Measurements from ENCODE around the gene FAM209A. TPM values are rescaled to one million over a fixed set of nuclear protein-coding genes. Genes with fewer than 3 reads are reported as not detected.
A peak's percentile ranks its signal among the peaks of the same experiment; 100 is the strongest.
"Not testable (repeated sequence)": the region's sequence is repeated elsewhere in the genome, so short reads cannot be mapped to it uniquely, and the experiment has no call there.

FAM209A gene, protein sequence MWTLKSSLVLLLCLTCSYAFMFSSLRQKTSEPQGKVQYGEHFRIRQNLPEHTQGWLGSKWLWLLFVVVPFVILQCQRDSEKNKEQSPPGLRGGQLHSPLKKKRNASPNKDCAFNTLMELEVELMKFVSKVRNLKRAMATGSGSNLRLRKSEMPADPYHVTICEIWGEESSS
- under 1 TPM; 0.20 to 0.31 TPM for polyA plus RNA-seq

DNA sequence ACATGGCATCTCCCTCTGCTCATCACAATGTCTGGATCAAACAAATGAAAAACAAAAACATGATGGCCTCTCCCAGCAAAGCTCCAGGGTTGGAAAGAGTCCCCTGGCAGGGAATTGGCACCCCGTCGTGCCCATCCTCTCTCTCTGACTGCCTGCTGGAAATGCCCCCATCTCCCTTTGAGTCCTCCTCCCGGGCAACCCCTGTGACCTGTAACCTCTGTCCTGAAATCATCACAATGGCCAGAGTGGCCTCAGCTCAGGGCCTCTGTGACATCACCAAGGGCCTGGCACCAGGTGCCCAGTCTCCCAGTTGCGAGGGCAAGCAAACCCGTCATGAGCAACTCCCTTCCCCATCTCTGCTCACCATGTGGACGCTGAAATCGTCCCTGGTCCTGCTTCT, at the start of gene FAM209A:
Gene FAM209A (plus strand): TSS at position 301 of the 400 bp plus-strand sequence. CDS start 65 bp downstream, at position 366.
- H3K27ac ChIP-seq (ENCODE audit: low read depth in 2 of 2, low read length in 1 of 2); H3K27me3 ChIP-seq (ENCODE audit: control insufficient read depth in 1 of 2, insufficient read depth in 2 of 2, low read length in 2 of 2); H3K4me1 ChIP-seq (ENCODE audit: control insufficient read depth in 2 of 2, insufficient read depth in 2 of 2, low read length in 1 of 2); H3K4me3 ChIP-seq (ENCODE audit: low read depth in 1 of 2, low read length in 2 of 2); H3K36me3 ChIP-seq (ENCODE audit: control insufficient read depth in 2 of 2, insufficient read depth in 2 of 2, low read length in 1 of 2); H3K9me3 ChIP-seq (ENCODE audit: control insufficient read depth in 2 of 2, insufficient read depth in 1 of 2, low read depth in 1 of 2, low read length in 1 of 2): not testable (repeated sequence)
- 83 to 88% methylated on average over 6 to 7 of the region's 7 CpGs for WGBS, 2 donors

DNA sequence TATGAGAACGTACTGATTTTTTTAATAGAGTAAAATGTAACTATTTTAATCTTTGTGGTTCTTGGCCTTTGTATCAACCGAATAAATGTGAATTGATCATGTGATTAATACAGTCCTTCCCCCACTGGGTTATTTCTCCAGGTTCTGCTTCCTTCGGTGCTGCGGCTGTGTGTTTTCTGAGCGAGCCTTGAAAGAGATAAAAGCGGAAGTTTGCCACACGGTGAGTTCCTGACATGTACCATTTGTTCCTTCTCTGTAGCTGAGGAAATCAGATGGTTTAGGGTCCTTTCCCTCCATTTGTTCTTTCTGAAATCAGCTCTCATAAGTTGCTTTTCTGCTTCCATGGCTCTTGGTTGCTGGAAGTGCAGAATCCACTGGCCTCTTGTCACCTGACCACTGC, 40.6 kb upstream of the FAM209A start:
- Histone ChIP-seq H3K4me3 (ENCODE audit: low read depth in 1 of 2, low read length in 2 of 2) (no peak overlapping the region), H3K9me3 (ENCODE audit: control insufficient read depth in 2 of 2, insufficient read depth in 1 of 2, low read depth in 1 of 2, low read length in 1 of 2) (no peaks in the 10 kb centered on the region), H3K27me3 (ENCODE audit: control insufficient read depth in 1 of 2, insufficient read depth in 2 of 2, low read length in 2 of 2) (no peaks in the 10 kb centered on the region), H3K36me3 (ENCODE audit: control insufficient read depth in 2 of 2, insufficient read depth in 2 of 2, low read length in 1 of 2) (peaks cover 17 to 22% of the 10 kb centered on the region in 2 donors), H3K27ac (ENCODE audit: low read depth in 2 of 2, low read length in 1 of 2) (peak overlapping the region in 1 of 2 donors; percentile 35), H3K4me1 (ENCODE audit: control insufficient read depth in 2 of 2, insufficient read depth in 2 of 2, low read length in 1 of 2) (no peaks in the 10 kb centered on the region)
- 77 to 82% methylated on average over 7 of the region's 7 CpGs for WGBS, 2 donors

DNA sequence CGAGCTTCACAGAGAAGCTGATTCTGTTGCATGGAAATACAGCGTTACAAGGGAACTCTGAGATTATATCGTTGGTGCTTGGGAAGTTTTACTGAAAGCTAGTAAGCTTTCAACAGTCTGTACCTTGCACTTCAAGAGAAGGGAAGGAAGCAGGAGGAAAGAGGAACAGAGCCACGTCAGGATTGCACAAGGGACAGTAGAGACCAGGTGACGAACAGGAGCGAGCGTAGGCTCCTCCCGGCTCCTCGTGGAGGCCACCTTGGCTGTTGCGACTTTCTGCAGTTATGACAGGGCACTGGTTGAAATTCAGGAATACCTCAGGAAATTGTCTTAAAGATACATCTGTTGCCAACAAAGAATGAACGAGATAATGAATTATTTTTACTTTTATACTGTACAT, 37.3 kb upstream of the FAM209A start:
- WGBS, 2 donors = 81 to 86% methylated on average over 11 of the region's 11 CpGs
- H3K9me3 ChIP-seq (ENCODE audit: control insufficient read depth in 2 of 2, insufficient read depth in 1 of 2, low read depth in 1 of 2, low read length in 1 of 2) = no peaks in the 10 kb centered on the region
- peaks cover 12 to 26% of the 10 kb centered on the region in 2 donors for H3K36me3 ChIP-seq (ENCODE audit: control insufficient read depth in 2 of 2, insufficient read depth in 2 of 2, low read length in 1 of 2)
- no peak overlapping the region for H3K4me3 ChIP-seq (ENCODE audit: low read depth in 1 of 2, low read length in 2 of 2)
- H3K27me3 ChIP-seq (ENCODE audit: control insufficient read depth in 1 of 2, insufficient read depth in 2 of 2, low read length in 2 of 2) = no peaks in the 10 kb centered on the region
- H3K27ac ChIP-seq (ENCODE audit: low read depth in 2 of 2, low read length in 1 of 2) = no peak overlapping the region
- no peaks in the 10 kb centered on the region for H3K4me1 ChIP-seq (ENCODE audit: control insufficient read depth in 2 of 2, insufficient read depth in 2 of 2, low read length in 1 of 2)

DNA sequence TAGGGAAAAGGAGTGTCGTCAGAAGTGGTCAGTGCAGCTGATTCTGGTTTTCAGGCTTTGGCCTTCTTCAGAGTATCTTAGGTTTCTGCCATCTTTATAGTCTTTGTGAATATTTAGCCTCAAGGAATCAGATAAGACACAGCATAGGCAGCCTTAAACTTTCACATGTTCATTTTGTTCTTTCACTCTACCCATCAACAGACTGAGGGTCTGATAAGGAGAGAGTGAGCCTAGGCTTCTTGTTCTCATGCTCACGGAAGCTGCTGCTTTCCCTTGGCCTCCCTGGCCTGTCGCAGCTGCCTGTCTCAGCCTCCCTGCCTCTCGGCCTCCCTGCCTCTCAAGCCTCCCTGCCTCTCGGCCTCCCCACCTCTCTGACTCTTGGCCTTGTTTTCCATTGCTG, 36.0 kb upstream of the FAM209A start:
- Histone ChIP-seq H3K36me3 (ENCODE audit: control insufficient read depth in 2 of 2, insufficient read depth in 2 of 2, low read length in 1 of 2) (peaks cover 12 to 26% of the 10 kb centered on the region in 2 donors), H3K27ac (ENCODE audit: low read depth in 2 of 2, low read length in 1 of 2) (no peak overlapping the region), H3K27me3 (ENCODE audit: control insufficient read depth in 1 of 2, insufficient read depth in 2 of 2, low read length in 2 of 2) (no peaks in the 10 kb centered on the region), H3K4me3 (ENCODE audit: low read depth in 1 of 2, low read length in 2 of 2) (no peak overlapping the region), H3K4me1 (ENCODE audit: control insufficient read depth in 2 of 2, insufficient read depth in 2 of 2, low read length in 1 of 2) (no peaks in the 10 kb centered on the region), H3K9me3 (ENCODE audit: control insufficient read depth in 2 of 2, insufficient read depth in 1 of 2, low read depth in 1 of 2, low read length in 1 of 2) (no peaks in the 10 kb centered on the region)
- WGBS, 2 donors = 95 to 97% methylated on average over 5 of the region's 5 CpGs

DNA sequence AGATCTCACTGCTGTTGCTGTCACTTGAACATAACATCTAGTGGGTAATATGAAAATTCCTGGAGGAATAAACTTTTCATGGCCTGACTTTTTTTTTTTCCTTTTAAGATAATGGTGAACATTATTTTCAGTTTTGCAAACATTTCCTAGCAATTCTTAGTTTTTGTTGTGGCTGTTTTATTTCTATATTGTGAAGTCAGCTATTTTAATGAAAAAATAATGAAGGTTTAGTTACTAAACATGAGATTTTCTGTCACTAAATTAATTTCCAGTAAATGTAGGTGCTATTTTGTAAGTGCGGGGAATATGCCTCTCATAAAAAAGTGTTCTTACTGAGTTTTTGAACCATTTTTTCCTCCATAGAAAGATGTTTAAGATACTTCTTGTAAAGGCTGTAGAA, 23.4 kb upstream of the FAM209A start:
- Histone ChIP-seq H3K9me3 (ENCODE audit: control insufficient read depth in 2 of 2, insufficient read depth in 1 of 2, low read depth in 1 of 2, low read length in 1 of 2) (no peaks in the 10 kb centered on the region), H3K27me3 (ENCODE audit: control insufficient read depth in 1 of 2, insufficient read depth in 2 of 2, low read length in 2 of 2) (no peaks in the 10 kb centered on the region), H3K4me1 (ENCODE audit: control insufficient read depth in 2 of 2, insufficient read depth in 2 of 2, low read length in 1 of 2) (no peaks in the 10 kb centered on the region), H3K27ac (ENCODE audit: low read depth in 2 of 2, low read length in 1 of 2) (no peak overlapping the region), H3K4me3 (ENCODE audit: low read depth in 1 of 2, low read length in 2 of 2) (no peak overlapping the region), H3K36me3 (ENCODE audit: control insufficient read depth in 2 of 2, insufficient read depth in 2 of 2, low read length in 1 of 2) (peaks cover 0 to 3% of the 10 kb centered on the region in 2 donors)
- WGBS, 2 donors = 98 to 100% methylated on average over 1 of the region's 1 CpG

DNA sequence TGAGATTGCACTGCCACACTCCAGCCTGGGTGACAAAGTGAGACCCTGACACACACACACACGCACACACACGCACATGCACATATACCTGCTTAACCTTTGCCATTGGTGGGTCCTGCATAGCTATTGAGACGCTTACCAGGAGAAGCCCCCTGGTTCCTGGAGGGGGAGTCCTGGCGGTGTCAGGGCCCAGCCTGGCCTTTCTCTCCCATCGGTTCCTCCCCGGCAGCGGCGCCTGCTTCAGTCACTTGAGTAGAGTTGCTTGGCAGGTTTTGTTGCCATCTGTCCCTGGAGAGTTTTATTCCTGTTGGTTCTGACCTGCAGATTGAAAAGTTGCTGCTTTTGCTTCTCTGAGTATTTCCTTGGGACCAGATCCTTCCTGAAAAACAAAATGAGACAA, 20.6 kb upstream of the FAM209A start:
- H3K27me3 ChIP-seq (ENCODE audit: control insufficient read depth in 1 of 2, insufficient read depth in 2 of 2, low read length in 2 of 2) = no peaks in the 10 kb centered on the region
- 94% methylated on average over 8 of the region's 8 CpGs for WGBS, 2 donors
- H3K27ac ChIP-seq (ENCODE audit: low read depth in 2 of 2, low read length in 1 of 2) = no peak overlapping the region
- H3K9me3 ChIP-seq (ENCODE audit: control insufficient read depth in 2 of 2, insufficient read depth in 1 of 2, low read depth in 1 of 2, low read length in 1 of 2) = no peaks in the 10 kb centered on the region
- H3K4me3 ChIP-seq (ENCODE audit: low read depth in 1 of 2, low read length in 2 of 2) = no peak overlapping the region
- peaks cover 0 to 3% of the 10 kb centered on the region in 2 donors for H3K36me3 ChIP-seq (ENCODE audit: control insufficient read depth in 2 of 2, insufficient read depth in 2 of 2, low read length in 1 of 2)
- H3K4me1 ChIP-seq (ENCODE audit: control insufficient read depth in 2 of 2, insufficient read depth in 2 of 2, low read length in 1 of 2) = no peaks in the 10 kb centered on the region

DNA sequence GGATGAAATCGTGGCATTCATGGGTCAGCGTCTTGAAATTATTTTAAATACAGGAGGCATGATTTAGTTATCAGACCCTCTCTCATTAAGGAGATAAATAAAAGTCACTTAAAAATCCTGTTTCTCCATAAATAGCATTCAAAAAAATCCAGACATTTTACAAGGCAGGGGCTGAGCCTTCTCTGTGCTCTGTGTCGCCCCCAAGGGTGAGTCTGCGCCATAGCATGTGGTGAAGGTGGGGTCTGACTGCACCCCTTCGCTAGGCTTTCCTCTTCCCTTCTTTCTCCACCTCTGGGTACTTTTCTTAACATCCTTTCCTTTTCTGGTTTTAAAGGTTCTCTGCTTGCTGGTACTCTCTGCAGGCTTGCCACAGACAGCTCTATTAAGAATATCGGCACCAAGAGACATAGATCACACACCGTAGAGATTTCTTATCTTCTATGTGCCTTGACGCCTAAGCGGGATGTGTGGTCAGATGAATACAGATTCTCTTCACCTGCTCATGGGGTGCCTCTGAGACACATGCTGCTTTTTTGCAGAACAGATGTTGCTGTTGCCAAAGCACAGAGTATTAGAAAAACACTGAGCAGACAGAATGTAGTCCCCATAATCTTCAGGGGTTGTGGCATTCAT, 20.1 kb upstream of the FAM209A start:
- WGBS, 2 donors = 87 to 91% methylated on average over 9 of the region's 9 CpGs
- Histone ChIP-seq H3K27ac (ENCODE audit: low read depth in 2 of 2, low read length in 1 of 2) (no peak overlapping the region), H3K4me3 (ENCODE audit: low read depth in 1 of 2, low read length in 2 of 2) (no peak overlapping the region), H3K9me3 (ENCODE audit: control insufficient read depth in 2 of 2, insufficient read depth in 1 of 2, low read depth in 1 of 2, low read length in 1 of 2) (no peaks in the 10 kb centered on the region), H3K4me1 (ENCODE audit: control insufficient read depth in 2 of 2, insufficient read depth in 2 of 2, low read length in 1 of 2) (no peaks in the 10 kb centered on the region), H3K36me3 (ENCODE audit: control insufficient read depth in 2 of 2, insufficient read depth in 2 of 2, low read length in 1 of 2) (peaks cover 0 to 3% of the 10 kb centered on the region in 2 donors), H3K27me3 (ENCODE audit: control insufficient read depth in 1 of 2, insufficient read depth in 2 of 2, low read length in 2 of 2) (no peaks in the 10 kb centered on the region)

DNA sequence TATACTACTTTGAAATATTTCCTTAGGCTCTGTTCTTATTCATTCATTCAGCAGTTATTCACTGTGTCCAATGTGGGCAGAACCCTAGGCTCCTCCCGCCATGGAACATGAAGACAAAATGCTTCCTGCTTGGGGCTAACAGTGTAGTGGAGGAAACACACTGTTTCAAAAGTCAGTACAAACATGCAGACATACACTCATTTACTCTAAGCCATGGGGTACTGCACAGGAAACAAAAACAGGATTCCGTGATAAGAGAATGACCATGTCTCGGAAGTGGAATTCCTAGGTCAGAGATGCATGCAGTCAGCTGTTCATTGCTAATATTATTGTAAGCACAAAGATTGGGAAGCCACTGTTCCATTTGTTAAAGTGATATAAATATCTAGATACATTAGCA, 18.4 kb upstream of the FAM209A start:
- Histone ChIP-seq H3K4me3 (ENCODE audit: low read depth in 1 of 2, low read length in 2 of 2) (no peak overlapping the region), H3K4me1 (ENCODE audit: control insufficient read depth in 2 of 2, insufficient read depth in 2 of 2, low read length in 1 of 2) (no peaks in the 10 kb centered on the region), H3K27ac (ENCODE audit: low read depth in 2 of 2, low read length in 1 of 2) (no peak overlapping the region), H3K9me3 (ENCODE audit: control insufficient read depth in 2 of 2, insufficient read depth in 1 of 2, low read depth in 1 of 2, low read length in 1 of 2) (no peaks in the 10 kb centered on the region), H3K27me3 (ENCODE audit: control insufficient read depth in 1 of 2, insufficient read depth in 2 of 2, low read length in 2 of 2) (no peaks in the 10 kb centered on the region), H3K36me3 (ENCODE audit: control insufficient read depth in 2 of 2, insufficient read depth in 2 of 2, low read length in 1 of 2) (peaks cover 0 to 3% of the 10 kb centered on the region in 2 donors)
- WGBS, 2 donors = 58 to 62% methylated on average over 3 of the region's 3 CpGs

DNA sequence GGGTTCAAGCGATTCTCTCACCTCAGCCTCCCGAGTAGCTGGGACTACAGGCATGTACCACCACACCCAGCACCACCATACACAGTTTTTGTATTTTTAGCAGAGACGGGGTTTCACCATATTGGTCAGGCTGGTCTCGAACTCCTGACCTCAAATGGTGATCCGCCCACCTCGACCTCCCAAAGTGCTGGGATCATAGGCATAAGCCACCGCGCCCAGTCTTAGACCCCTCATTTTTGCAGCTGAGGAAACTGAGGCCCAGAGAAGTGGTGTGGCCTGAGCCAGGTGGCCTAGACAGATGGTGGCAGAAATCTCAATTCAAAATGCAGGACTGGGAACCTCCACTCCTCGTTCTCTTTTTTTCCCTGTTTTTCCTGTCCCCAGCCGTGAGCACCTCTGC, 12.6 kb upstream of the FAM209A start:
- H3K9me3 ChIP-seq (ENCODE audit: control insufficient read depth in 2 of 2, insufficient read depth in 1 of 2, low read depth in 1 of 2, low read length in 1 of 2) = no peaks in the 10 kb centered on the region
- H3K4me1 ChIP-seq (ENCODE audit: control insufficient read depth in 2 of 2, insufficient read depth in 2 of 2, low read length in 1 of 2) = no peaks in the 10 kb centered on the region
- 95 to 99% methylated on average over 10 of the region's 10 CpGs for WGBS, 2 donors
- no peaks in the 10 kb centered on the region for H3K27me3 ChIP-seq (ENCODE audit: control insufficient read depth in 1 of 2, insufficient read depth in 2 of 2, low read length in 2 of 2)
- no peak overlapping the region for H3K27ac ChIP-seq (ENCODE audit: low read depth in 2 of 2, low read length in 1 of 2)
- peaks cover 0 to 16% of the 10 kb centered on the region in 2 donors for H3K36me3 ChIP-seq (ENCODE audit: control insufficient read depth in 2 of 2, insufficient read depth in 2 of 2, low read length in 1 of 2)
- no peak overlapping the region for H3K4me3 ChIP-seq (ENCODE audit: low read depth in 1 of 2, low read length in 2 of 2)

Measured in esophagus (tissue), 2 donors.